ENCODE results near the gene EXOC2. TPM values are rescaled to one million over a fixed set of nuclear protein-coding genes. Genes with fewer than 3 reads are reported as not detected.

Gene EXOC2
- polyA plus RNA-seq, 3 donors = 3.8 to 9.2 (median 6.9) TPM

DNA sequence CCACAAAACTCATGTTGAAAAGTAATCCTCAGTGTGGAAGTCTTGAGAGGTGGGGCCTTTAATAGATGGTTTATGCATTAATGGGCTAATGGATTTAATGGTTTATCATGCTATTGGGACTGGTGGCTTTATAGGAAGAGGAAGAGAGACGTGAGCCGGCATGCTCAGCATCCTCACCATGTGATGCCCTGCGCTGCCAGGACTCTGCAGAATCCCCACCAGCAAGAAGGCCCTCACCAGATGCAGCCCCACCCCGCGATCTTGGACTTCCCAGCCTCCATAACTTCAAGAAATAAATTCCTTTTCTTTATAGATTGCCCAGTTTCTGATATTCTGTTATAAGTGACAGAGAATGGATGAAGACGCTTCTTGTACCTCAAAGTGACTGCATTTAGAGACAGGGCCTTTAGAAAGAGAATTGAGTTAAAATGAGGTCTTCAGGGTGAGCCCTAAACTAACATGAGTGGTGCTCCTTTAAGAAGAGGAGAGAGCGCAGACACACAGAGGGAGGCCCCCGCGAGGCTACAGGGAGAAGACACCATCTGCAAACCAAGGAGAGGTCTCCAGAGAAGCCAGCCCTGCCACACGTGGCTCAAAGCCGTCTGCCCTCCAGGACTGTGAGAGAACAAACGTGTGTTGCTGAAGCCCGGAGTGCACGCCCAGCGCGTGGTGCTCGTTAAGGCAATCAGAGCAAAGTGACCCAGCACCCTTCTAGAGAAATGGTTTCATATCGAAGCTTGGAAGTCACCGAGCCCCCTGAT lies 244.5 kb downstream of the EXOC2 start:
- 81 to 93% (median 90%) methylated on average over 19 of the region's 19 CpGs for WGBS, 3 donors

DNA sequence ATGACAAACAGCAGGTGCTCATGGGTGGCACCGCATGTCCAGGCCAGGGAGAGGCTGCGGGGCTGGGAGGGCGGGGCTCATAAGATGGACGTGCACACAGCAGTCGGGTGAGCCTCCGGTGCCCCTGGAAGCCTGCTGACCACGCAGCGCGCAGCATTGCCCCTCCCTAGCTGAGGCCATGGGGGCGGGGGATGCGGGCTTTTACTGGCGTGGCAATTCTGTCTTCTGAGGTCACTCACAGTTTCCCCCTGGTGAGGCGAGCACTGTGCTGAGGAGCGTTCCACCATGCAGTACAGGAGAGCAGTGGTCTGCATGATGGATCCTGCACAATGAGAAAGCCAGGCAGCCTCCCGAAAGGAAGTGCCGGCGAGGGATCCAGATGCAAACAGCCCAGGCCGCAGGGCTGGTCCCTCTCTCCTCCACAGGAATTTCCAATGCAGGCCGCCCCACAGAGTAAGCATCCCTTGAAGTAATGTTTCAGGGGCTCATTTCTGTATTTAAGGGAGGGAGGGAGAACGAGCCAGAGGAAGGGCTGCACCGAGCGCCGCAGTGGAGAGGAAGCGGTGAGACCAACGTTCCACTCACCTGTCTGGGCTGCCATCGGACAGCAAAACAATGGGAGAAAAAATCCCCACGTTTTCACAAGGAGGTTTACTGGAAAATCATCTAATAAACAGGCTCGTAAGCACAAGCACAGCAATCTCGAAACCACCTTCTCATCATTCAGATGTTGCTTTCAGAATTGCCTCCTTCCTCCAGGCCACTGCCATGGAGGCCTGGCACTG lies 245.4 kb downstream of the EXOC2 start:
- 74 to 80% (median 79%) methylated on average over 29 of the region's 29 CpGs for WGBS, 3 donors
- no peak overlapping the region for H3K27ac ChIP-seq (ENCODE audit: low read depth, low read length)

More for the DNA sequence above, 244.5 kb downstream of the EXOC2 start:
- no peak overlapping the region for H3K27ac ChIP-seq (ENCODE audit: low read depth, low read length)

DNA sequence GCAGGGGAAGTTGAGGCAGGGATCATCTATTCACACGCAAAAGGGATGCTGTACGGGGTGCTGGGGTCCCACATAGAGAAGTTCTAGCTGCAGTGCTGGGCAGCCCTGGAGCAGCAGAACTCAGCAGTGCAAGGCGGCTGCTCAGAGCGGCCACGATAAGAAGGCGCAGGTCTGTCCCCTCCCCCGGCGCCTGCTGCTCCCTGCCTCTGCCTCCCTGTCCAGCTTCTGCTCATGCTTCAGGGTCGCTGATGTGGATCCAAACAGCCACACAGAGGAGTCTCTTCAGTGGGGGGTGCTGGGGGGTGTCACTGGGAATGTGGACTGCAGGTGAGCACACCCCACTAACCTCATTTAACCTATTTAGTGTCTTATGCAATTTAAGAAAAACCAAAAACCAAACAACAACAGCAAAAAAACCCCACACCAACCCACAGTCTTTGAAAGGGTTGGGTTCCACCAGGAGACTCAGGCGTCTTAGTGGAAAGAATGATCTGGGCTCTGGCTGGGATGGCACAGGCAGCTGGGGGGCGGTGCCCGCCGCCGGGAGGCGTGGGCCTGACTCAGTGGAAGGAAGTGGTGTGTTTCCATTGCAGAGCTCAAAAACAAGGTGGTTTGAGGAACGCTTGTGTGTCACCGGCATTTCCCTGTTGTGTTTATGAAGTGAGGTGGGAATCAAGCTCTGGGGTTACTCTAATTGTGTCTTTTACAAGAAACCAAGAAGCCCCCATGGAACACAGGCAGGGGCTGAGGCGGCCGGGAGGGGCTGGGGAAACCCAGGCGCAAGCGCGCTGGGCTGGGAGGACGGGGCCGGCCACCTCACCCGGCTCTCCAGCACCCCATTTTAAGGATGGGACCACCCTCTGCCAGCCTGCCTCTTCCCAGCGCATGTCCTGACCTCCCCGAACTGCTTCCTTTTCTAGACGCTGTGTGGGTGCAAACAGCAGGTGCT lies 246.2 kb downstream of the EXOC2 start:
- 76 to 83% (median 82%) methylated on average over 28 of the region's 28 CpGs for WGBS, 3 donors

DNA sequence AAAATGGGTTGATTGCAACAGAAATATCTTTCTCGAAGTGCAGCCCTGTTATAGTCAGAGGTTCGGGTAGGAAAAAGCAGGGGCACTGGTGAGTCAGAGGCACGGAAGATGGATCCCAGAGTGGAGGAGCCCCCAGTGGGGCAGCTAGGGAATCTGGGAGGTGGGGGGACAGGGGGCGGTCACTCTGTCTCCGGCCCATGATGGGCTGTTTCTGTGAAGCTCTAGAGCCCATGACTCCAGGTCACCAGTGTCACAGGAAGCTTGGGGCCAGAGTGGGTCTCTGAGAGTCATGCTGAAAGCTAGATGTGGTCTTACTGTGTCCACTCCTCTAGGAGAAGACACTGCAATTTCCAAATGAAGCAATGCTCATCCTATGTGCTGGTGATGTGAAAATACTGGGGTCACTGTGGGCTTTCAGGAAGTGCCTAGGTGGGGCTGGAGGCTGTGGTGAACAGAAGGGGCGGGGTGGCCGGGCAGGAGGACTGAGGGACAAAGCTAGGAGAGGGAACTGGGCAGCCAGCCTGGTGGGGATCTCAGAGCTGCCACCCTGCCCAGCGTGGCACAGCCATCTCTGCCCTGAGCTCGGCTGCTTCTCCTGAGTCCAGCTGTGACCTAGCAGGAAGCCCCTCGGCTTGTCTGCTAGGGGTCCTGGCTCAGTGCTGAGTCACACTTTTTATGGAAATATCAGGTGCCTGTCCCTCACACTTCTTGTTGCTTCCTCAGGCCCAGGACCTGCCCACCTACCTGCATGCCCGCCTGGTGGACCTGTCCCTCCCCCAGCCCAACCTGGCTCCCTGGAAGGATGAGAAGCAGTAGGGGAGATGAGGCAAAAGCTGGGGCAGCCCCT lies 247.1 kb downstream of the EXOC2 start:
- H3K27ac ChIP-seq (ENCODE audit: low read depth, low read length) = no peak overlapping the region
- WGBS, 3 donors = 71 to 80% (median 72%) methylated on average over 11 of the region's 11 CpGs

More for the DNA sequence above, 246.2 kb downstream of the EXOC2 start:
- H3K27ac ChIP-seq (ENCODE audit: low read depth, low read length) = no peak overlapping the region

DNA sequence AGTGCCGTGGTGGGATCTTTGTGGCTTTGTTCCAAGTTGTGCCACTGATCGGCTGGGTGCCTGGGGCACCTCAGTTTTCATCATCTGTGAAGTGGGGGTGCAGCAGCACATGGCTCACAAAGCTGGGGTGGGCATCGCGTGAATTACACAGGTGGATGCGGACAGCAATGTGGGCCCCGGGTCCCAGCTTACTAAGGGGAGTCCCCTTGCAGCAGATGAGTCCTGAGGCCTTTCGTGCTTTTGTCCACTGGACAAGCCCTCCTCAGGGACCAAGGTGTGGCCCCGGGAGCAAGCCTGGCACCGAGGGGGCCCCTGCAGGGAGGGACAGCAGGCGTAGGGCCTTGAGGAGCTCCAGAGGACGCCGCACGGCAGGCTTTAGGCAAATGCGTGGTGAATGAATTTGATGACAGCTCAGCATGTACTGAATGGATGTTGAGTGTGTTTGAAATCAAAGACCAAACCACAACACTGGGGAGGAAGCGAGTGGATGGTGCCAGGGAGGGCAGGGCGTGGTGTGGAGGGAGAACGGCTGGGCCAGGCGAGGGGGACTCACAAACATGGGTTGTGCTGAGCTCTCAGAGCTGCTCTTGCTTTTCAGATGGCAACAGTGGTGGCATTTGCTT lies 248.2 kb downstream of the EXOC2 start:
- no peak overlapping the region for H3K27ac ChIP-seq (ENCODE audit: low read depth, low read length)
- 71 to 81% (median 76%) methylated on average over 18 of the region's 18 CpGs for WGBS, 3 donors

DNA sequence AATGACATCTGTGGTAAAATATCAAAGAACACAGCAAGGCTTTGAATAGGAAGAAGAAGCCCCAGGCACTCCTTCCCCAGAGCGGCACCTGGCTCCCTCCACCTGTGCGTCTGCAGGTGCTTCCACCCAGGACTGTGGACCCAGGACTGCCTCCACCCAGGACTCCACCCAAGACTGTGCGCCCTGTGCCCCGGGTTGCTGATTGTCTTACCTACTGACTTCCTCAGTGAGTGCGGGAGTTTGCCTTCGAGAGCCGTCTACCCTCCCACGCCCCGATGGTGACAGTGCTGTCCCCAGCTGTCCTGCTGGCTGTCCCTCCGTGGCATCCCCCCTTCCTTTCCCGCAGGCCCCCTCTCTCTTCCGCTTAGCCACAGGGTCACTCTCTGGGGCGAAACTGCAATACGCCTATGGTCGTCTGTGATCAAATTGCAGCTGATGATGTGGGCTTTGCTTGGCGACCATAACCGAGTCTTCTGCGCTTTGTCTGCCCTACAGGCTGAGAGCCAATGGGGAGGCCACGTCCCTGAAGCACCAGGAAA lies 249.2 kb downstream of the EXOC2 start:
- 81 to 85% (median 83%) methylated on average over 19 of the region's 19 CpGs for WGBS, 3 donors
- H3K27ac ChIP-seq (ENCODE audit: low read depth, low read length) = no peak overlapping the region

DNA sequence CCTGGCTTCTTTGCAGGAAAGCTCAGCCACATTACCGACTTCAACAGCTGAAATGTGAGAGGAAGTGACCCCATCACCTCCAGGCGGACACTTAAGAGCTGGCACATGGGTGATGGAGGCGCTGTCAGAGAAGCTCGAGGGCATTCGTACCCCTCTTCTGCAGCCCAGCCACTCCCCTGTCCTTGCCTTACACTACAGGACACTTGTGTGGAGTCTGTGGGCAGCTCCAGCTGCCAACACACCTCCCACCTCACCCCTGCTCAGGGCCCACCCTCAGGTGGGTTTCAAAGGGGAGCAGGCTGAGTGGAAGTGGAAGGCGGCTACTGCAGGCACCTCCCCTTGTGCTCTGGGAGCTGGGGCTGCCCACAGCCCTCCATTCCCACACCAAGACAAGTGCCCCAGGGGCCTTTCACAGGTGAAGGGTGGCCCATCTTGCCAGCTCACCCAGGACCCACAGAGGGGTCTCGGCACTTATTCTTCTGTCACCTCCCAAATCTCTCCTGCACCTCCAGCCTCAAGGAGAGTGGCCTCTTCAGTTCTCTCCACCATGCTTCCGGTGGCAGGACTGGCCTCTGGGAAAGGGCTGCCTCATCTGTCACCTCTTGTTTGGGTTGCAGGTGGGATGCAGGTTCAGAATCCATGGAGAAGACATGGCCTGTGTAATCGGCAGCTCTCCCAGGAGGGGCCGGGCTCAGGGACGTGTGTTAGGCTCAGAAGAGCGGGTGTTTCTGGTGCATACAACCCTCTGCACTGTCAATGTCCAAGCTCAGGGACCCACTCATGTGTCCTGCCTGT lies 251.6 kb downstream of the EXOC2 start:
- WGBS, 3 donors = 86 to 88% (median 86%) methylated on average over 12 of the region's 12 CpGs
- no peak overlapping the region for H3K27ac ChIP-seq (ENCODE audit: low read depth, low read length)

DNA sequence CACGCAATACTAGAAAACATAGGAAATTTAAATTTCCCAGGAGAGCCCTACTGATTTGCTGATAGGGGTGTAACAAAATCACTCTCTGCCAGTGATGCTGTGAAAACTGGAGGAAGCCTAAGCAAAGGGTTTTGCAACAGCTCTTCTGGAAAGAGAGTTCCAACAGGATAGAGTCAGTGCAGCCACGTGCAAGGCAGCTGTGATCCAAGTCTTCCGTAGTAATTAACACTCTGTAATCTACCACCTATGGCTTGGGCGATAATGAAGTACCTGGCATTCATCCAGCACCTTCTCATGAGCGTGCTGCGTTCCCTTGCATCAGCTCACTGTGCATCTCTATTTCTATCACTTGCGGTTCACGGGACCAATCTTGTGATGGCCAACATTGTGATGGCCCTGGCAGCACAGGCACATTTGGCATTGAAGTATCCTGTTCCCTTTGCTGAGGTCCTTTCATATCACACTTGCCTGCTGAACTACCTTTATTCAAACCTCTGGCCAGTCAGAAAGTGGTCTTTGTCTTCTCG lies 253.2 kb downstream of the EXOC2 start:
- WGBS, 3 donors = 63 to 76% (median 66%) methylated on average over 9 of the region's 9 CpGs

DNA sequence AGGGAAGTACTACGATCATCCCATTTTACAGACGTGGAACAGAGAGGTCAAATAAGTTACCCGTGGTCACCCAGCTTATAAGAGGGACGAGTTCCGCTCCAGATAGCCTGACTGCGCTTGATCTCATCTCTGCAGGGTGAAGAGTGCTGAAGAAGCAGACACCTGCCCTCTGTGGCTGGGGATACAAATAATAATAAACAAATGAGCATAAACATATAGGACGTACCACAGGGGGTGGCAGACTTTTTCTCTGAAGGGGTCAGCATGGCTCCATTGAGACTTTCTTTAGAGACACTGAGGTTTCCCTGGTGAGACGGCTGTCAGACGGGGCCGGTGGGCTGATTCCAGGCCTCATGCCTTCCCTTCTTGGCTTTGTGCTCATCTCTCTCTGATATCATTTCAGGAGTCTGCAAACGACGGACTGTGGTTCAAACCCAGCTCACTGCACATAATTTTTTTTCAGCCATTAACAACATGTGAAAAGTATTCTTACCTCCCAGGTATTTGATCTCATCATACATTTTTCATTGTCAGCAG lies 254.2 kb downstream of the EXOC2 start:
- H3K27ac ChIP-seq (ENCODE audit: low read depth, low read length) = no peak overlapping the region
- WGBS, 3 donors = 78 to 86% (median 85%) methylated on average over 12 of the region's 12 CpGs

More for the DNA sequence above, 253.2 kb downstream of the EXOC2 start:
- H3K27ac ChIP-seq (ENCODE audit: low read depth, low read length) = no peak overlapping the region

DNA sequence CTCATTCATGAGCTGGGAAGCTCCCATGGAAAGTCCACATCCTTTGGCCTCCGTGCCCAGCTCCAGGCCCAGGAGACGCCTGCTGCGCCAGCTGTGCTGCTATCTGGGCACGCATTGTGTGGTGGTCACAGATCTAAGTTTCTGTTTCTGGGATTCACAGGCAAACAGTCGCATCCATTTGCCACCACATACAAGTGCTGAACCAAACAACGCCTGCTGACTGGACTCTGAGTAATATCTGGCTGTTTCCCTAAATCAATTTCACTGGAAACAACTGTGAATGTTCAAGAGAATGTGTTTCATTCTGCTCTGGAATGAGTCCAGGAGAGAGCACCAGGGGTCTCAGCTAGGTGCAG lies 255.9 kb downstream of the EXOC2 start:
- WGBS, 3 donors = 90 to 93% (median 90%) methylated on average over 6 of the region's 6 CpGs
- H3K27ac ChIP-seq (ENCODE audit: low read depth, low read length) = no peak overlapping the region

DNA sequence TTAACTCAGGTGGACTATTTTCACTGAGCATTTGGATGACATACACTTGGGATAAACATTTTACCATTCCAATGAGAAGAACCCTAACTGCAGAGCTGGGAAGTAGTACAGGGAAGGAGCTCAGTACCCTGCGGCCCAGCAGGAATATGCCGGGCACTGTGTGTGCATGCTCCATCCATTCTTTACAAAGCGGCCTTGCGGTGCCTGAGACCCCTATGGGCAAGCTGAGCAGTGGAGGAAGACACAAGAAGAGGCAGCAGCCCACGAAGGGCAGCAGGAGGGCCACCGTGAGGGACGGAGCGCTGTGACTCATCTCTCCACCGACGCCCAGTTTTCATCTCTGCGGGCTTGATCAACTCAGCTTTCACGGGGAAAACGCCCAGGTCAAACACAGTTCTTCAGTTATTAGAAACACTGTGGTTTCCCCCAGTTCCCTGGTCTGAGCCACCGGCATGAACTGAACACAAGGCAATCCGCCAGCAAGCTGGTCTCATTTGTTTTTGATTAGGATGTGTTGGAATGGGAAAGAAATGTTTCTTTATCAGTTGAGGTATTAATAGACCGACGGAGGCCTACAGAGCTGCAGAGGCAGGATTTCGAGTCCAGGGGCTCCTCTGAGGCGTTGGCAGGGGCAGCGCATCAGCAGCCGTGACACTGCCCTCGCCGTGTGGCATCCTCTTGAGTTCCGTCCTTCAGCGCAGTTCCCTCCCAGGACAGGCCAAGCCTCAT lies 256.5 kb downstream of the EXOC2 start:
- WGBS, 3 donors = 82 to 87% (median 84%) methylated on average over 25 of the region's 25 CpGs
- no peak overlapping the region for H3K27ac ChIP-seq (ENCODE audit: low read depth, low read length)

DNA sequence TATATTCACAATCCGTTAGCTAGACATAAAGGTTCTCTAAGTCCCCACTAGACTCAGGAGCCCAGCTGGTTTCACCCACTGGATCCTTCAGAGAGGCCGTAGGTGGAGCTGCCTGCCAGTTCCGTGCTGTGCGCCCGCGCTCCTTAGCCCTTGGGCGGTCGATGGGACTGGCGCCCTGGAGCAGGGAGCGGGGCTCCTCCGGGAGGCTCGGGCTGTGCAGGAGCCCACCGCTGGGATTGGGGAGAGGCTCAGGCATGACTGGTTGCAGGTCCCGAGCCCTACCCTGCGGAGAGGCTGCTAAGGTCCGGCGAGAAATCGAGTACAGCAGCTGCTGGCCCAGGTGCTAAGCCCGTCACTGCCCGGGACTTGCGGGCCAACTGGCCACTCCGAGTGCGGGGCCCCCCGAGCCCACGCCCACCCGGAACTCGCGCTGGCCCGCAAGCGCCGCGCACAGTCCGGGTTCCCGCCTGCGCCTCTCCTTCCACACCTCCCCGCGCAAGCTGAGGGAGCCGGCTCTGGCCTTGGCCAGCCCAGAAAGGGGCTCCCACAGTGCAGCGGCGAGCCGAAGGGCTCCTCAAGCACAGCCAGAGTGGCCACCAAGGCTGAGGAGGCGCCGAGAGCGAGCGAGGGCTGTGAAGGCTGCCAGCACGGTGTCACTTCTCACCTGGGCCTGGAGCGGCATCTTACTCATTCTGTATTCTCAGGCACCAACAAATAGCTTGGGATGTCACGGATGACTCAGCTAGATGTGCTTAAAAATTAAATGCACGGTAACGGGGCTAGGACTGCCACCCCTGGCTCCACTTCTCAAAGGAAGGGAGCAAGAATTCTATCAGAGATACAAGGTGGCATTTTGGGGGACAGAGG lies 257.3 kb downstream of the EXOC2 start:
- no peak overlapping the region for H3K27ac ChIP-seq (ENCODE audit: low read depth, low read length)
- 94 to 96% (median 95%) methylated on average over 44 to 50 of the region's 50 CpGs for WGBS, 3 donors

Data from adipose tissue (tissue), 3 donors.